Bronchial epithelial cell (primary cell): ENCODE measurements around the gene CELF2. TPM values are rescaled to one million over a fixed set of nuclear protein-coding genes. Genes with fewer than 3 reads are reported as not detected.

Source experiments
- DNase-seq: peaks from one replicate; pipeline ENCODE4 v3.0.0-alpha.2; 2010; ENCODE audit warnings: low read depth
- FAIRE-seq: peaks from 2 replicates; lab custom pipeline; 2011; peaks lifted over from hg19 to GRCh38; lab: Jason Lieb, UNC
- H3K27me3 ChIP-seq: 2 replicates; pipeline ENCODE4 v1.5.1; 2011; ENCODE audit warnings: low read length; ENCODE audit not compliant: control insufficient read depth, insufficient read depth
- H3K36me3 ChIP-seq: 2 replicates; pipeline ENCODE4 v1.5.1; 2011; ENCODE audit warnings: low read length; ENCODE audit not compliant: control insufficient read depth, insufficient read depth
- H3K4me3 ChIP-seq: 2 replicates; pipeline ENCODE4 v1.5.1; 2011; ENCODE audit warnings: mild to moderate bottlenecking, low read depth, low read length, control low read depth
- total RNA-seq: library from RNA; depleted of rRNA; stranded (reverse); fragments of >200 nt; gene quantifications from 2 replicates; pipeline ENCODE4 v1.2.1, GENCODE V29; 2014
- TF ChIP-seq, protein P1 (sequence below): IDR thresholded peaks from 2 replicates; pipeline ENCODE4 v1.5.1; 2011; ENCODE audit warnings: mild to moderate bottlenecking, moderate library complexity, low read length, control low read depth, inconsistent platforms; ENCODE audit not compliant: insufficient read depth, severe bottlenecking

Gene CELF2
- total RNA-seq, 1 donor from 2014 or later = 2.1 TPM

DNA sequence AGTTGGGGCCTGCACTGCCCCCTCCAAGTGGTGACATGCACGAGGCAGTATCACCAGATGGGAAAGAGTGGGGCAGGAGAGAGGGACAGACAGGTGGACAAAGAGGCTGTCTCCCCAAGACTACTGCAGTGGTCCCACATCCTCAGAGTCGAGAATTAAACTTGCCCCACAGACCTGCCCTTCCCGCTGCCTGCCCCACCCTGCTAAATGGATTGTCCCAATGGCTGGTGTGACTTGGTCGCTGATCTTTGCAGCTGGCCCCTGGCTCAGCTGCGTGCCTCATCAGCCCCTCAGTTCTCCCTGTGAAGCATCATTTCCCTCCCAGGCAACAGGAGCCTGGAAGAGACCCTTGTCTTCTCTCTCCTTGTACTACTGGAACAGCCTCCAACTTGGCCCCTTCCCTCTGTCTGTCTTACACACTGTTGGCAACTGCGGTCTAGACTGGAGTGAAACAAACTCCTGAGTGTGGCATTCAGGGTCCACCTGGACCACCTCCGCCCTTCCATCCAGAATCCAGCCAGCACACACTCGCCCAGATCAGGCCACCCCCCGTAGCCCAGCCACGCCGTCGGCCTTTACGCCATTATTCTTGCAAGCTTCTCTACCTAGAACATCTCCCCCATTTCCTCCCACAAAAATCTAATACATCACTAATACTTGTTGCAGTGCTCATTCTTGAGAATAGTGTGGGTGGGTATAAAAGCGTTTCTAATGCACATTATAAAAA, 275.1 kb downstream of the CELF2 start:
- Histone ChIP-seq H3K4me3 (no peak overlapping the region), H3K36me3 (no peaks in the 10 kb centered on the region), H3K27me3 (no peaks in the 10 kb centered on the region)
- DNase-seq (no peak), FAIRE-seq (no peak)
- TF ChIP-seq, protein P1, sequence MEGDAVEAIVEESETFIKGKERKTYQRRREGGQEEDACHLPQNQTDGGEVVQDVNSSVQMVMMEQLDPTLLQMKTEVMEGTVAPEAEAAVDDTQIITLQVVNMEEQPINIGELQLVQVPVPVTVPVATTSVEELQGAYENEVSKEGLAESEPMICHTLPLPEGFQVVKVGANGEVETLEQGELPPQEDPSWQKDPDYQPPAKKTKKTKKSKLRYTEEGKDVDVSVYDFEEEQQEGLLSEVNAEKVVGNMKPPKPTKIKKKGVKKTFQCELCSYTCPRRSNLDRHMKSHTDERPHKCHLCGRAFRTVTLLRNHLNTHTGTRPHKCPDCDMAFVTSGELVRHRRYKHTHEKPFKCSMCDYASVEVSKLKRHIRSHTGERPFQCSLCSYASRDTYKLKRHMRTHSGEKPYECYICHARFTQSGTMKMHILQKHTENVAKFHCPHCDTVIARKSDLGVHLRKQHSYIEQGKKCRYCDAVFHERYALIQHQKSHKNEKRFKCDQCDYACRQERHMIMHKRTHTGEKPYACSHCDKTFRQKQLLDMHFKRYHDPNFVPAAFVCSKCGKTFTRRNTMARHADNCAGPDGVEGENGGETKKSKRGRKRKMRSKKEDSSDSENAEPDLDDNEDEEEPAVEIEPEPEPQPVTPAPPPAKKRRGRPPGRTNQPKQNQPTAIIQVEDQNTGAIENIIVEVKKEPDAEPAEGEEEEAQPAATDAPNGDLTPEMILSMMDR = no peak

DNA sequence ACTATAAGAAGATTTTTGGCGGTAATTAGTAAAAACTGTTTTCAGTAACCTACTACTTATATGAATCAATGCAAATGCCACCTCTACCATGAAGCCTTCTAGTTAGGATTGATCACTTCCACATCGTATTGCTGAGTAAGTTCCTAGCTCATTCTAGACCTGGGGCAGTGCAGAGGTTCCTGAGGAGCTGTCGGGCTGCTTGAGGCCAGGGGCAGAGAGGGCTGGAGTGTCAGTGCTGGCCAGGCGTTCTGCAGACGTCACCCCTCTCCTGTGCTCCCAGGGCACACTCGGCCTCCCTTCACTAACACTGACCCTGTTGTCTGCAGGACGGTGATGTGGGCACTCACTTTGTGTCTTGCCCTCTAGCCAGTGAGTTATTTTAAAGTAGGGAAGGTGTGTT, 275.7 kb downstream of the CELF2 start:
- TF ChIP-seq, protein P1 = no peak
- DNase-seq = no peak
- no peak for FAIRE-seq
- Histone ChIP-seq H3K27me3 (no peaks in the 10 kb centered on the region), H3K4me3 (no peak overlapping the region), H3K36me3 (no peaks in the 10 kb centered on the region)

DNA sequence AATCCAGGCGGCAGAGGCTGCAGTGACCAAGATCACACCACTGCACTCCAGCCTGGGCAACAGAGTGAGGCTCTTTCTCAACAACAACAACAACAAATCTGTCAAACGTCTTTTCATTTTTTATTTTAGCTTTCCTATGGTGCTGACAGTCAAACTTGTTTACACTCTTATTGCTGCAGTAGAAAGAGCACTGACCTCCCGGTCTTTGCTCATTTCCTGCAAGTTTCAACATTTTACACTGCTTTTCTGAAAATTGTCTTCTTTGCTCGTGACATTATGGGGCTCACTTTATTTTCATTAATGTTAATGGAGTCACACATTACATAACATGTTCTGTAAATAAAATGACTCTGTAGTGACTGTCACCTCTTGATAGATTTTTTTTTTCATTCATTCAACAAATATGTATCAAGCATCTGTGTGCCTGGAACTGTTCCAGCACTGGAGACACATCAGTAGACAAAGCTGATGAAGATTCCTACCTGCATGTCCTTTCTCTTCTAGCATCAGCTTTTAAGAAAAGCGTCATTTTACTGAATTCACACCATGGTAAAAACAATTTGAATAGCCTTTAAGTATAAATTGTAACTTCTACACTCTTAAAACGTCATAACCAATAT, 277.3 kb downstream of the CELF2 start:
- TF ChIP-seq, protein P1 = no peak
- DNase-seq = no peak
- Histone ChIP-seq H3K36me3 (no peaks in the 10 kb centered on the region), H3K4me3 (no peak overlapping the region), H3K27me3 (no peaks in the 10 kb centered on the region)
- FAIRE-seq = no peak

DNA sequence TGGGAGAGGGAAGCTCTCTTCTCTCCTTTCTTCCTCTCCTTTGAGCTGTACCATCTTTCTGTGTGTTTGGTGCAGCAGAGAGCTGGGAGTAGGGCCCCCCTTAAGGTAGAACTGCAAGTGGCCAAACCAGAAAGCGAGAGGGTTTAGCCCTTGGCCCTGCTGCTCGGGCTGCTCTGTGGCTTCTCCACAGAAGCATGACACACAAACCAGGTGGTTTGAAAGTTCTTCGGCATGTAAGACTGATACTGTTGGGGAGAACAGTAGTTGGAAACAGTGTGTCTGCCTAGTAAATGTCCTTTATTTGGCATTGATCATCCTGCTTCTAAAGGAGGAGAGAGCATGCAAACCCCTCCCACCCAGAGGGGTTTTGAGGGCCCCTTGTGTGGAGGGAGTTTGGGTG, 277.8 kb downstream of the CELF2 start:
- Histone ChIP-seq H3K4me3 (no peak overlapping the region), H3K27me3 (no peaks in the 10 kb centered on the region), H3K36me3 (no peaks in the 10 kb centered on the region)
- no peak for FAIRE-seq
- no peak for DNase-seq
- TF ChIP-seq, protein P1 = no peak

DNA sequence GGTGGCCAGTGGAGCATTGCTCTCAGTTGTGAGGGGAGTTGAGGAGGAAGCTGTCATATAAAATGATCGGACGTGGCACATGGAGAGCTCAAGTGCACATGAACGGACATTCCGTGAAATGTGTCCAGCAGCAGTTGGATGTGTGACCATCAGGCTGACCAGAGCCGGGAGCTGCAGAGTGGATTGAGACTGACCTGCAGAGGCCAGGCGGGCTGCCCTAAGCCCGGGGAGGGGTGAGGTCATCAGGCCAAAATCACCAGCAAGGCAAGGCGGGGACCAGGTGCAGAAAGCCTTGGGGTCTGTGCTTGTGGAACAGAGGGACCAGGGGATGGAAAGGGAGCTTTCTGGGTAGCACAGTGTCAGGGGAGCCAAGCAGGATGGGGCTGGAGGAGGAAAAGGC, 279.5 kb downstream of the CELF2 start:
- H3K4me3 ChIP-seq = no peak overlapping the region
- H3K36me3 ChIP-seq = no peaks in the 10 kb centered on the region
- no peak for FAIRE-seq
- H3K27me3 ChIP-seq = no peaks in the 10 kb centered on the region
- TF ChIP-seq, protein P1 = no peak
- no peak for DNase-seq
